HG02588 (cell line): ENCODE results near the gene PHYHD1.
"Not testable (repeated sequence)": the region's sequence is repeated elsewhere in the genome, so short reads cannot be mapped to it uniquely, and the experiment has no call there.

Experiments
- ATAC-seq: cut with Tn5 transposase; IDR thresholded peaks from one replicate; pipeline ENCODE4 v1.9.1; 2021; ENCODE audit warnings: mild to moderate bottlenecking, moderate library complexity; ENCODE audit not compliant: unreplicated experiment

PHYHD1 gene

DNA sequence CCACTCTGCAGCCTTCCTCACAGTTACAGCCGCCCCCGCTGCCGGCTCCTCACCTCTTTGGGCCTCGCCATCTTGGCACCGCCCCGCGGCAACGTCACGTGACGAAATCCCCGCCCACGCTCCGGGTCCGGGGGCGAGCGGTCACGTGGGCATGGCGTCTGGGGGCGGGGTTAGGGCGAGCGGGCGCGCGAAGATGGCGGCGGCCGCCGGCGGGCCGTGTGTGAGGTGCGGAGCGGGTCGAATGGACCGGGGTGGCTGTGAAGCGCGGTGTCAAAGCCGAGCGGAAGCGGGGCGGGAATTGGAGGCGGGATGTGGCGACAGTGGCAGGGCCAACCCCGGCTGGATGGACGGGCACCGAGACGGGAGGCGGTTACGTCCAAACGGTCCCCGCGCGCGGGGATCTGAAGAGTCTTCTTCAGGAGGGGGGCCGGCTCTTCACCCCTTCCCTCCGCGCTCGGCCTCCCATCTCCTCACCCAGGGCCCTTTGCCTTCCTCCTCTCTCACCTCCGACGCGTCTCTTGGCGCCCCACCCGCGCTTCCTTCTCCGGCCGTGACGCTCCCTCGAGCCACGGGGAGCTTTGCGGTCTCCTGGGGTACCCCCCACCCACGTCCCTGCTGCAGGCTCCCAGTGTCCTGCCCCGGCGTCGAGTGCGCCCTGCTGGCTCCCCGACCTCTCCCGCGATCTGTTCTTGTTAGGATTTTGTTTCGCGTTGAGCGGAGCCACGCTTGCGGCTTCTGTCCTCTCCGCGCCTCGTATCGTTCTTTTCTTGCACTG is 26.9 kb downstream of the PHYHD1 start, which contains the start of the genes DOLK and NUP188:
DOLK (minus strand) TSS at position 77 of the 775 bp plus-strand sequence. CDS start 300 bp downstream, outside the sequence.
NUP188 (plus strand) TSS at position 173 of the 775 bp plus-strand sequence; CDS start at position 194, 21 bp downstream.
- peak; percentile 71 for ATAC-seq

DNA sequence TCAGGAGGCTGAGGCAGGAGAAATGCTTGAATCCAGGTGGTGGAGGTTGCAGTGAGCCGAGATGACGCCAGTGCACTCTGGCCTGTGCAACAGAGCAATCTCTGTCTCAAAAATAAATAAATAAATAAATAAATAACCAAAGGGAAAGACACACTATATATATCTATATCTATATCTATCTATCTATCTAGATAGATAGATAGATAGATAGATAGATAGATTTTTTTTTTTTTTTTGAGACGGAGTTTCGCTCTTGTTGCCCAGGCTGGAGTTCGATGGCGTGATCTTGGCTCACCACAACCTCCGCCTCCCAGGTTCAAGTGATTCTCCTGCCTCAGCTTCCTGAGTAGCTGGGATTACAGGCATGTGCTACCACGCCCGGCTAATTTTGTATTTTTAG is 40.6 kb downstream of the PHYHD1 start:
- ATAC-seq: not testable (repeated sequence)

DNA sequence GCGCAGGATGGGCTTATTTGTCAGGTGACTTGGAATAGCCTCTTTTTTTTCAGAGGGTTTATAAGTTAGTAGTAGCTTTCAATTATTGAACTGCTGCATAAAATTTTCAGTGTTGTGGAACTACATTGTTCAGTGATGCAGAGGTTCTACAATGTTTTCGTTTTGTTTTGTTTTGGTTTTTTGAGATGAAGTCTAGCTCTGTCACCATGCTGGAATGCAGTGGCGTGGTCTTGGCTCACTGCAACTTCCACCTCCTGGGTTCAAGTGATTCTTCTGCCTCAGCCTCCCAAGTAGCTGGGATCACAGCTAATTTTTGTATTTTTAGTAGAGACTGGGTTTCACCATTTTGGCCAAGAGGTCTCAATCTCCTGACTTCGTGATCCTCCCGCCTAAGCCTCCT is 48.7 kb downstream of the PHYHD1 start:
- no peak for ATAC-seq

- ATAC-seq: no peak
Measured at GRCh38 chr9:128972956-128973355, 52.2 kb downstream of the PHYHD1 start.

GRCh38 chr9:128979111-128979510 is 58.3 kb downstream of the PHYHD1 start:
- ATAC-seq: no peak

DNA sequence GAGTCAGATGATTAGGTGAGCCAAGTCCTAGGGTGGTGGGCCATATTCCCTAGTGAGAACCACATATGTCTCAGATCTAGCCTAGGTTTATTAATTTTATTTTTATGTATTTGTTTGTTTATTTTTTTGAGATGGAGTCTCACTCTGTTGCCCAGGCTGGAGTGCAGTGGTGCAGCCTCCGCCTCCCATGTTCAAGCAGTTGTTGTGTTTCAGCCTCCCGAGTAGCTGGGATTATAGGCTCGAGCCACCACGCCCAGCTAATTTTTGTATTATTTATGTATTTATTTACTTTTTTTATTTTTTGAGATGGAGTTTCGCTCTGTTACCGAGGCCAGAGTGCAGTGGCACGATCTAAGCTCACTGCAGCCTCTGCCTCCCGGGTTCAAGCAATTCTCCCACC is 62.8 kb downstream of the PHYHD1 start:
- ATAC-seq: no peak

- no peak for ATAC-seq
Measured at GRCh38 chr9:128986671-128987070, 65.9 kb downstream of the PHYHD1 start.

DNA sequence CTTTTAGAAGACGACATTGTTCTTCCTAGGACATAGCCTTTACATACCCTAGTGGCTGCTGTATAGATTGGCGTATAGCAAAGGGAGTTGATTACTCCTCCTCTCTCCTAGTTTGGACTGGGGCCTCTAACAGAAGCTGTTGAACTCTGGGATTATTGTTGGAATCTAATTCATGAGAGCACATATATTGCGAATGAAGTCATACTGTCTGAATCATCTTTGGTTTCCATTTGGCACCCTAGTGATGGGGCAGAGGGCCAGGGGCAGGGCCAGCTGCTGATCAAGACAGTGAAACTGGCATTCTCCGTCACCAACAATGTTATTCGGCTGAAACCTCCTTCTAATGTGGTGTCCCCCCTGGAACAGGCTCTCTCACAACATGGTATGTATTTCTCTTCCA is 67.0 kb downstream of the PHYHD1 start:
- no peak for ATAC-seq
